ENCODE results near the gene HMGXB3.
"Not testable (repeated sequence)": the region's sequence is repeated elsewhere in the genome, so short reads cannot be mapped to it uniquely, and the experiment has no call there.

The HMGXB3 gene

GRCh38 chr5:150020249-150020648 is 19.7 kb downstream of the HMGXB3 start:
- in situ Hi-C loops (cut with MboI; ENCODE audit: low sequenced_read_pairs), result no loop called here

- in situ Hi-C loops (cut with MboI; ENCODE audit: low sequenced_read_pairs), result no loop called here
Measured at GRCh38 chr5:150021491-150022157, 21.1 kb downstream of the HMGXB3 start.

GRCh38 chr5:150022158-150022531 is 21.6 kb downstream of the HMGXB3 start:
- in situ Hi-C loops (cut with MboI; ENCODE audit: low sequenced_read_pairs), result no loop called here

- in situ Hi-C loops (cut with MboI; ENCODE audit: low sequenced_read_pairs), result no loop called here
Measured at GRCh38 chr5:150022681-150023080, 22.1 kb downstream of the HMGXB3 start.

GRCh38 chr5:150023136-150023535 is 22.6 kb downstream of the HMGXB3 start:
- in situ Hi-C loops (cut with MboI; ENCODE audit: low sequenced_read_pairs), result no loop called here

GRCh38 chr5:150024346-150024984 is 23.9 kb downstream of the HMGXB3 start:
- in situ Hi-C loops (cut with MboI; ENCODE audit: low sequenced_read_pairs), result no loop called here

- in situ Hi-C loops (cut with MboI; ENCODE audit: low sequenced_read_pairs), result no loop called here
Measured at GRCh38 chr5:150026682-150027172, 26.2 kb downstream of the HMGXB3 start.

- in situ Hi-C loops (cut with MboI; ENCODE audit: low sequenced_read_pairs), result not testable (repeated sequence)
Measured at GRCh38 chr5:150028047-150028446, 27.5 kb downstream of the HMGXB3 start.

- in situ Hi-C loops (cut with MboI; ENCODE audit: low sequenced_read_pairs), result no loop called here
Measured at GRCh38 chr5:150033334-150033733, 32.8 kb downstream of the HMGXB3 start.

GRCh38 chr5:150034662-150035061 is 34.1 kb downstream of the HMGXB3 start:
- in situ Hi-C loops (cut with MboI; ENCODE audit: low sequenced_read_pairs), result no loop called here

- in situ Hi-C loops (cut with MboI; ENCODE audit: low sequenced_read_pairs), result no loop called here
Measured at GRCh38 chr5:150035139-150035895, 34.8 kb downstream of the HMGXB3 start.

- in situ Hi-C loops (cut with MboI; ENCODE audit: low sequenced_read_pairs), result no loop called here
Measured at GRCh38 chr5:150036513-150036912, 36.0 kb downstream of the HMGXB3 start.

- in situ Hi-C loops (cut with MboI; ENCODE audit: low sequenced_read_pairs), result no loop called here
Measured at GRCh38 chr5:150038547-150038946, 38.0 kb downstream of the HMGXB3 start.

- in situ Hi-C loops (cut with MboI; ENCODE audit: low sequenced_read_pairs), result no loop called here
Measured at GRCh38 chr5:150042459-150042858, 41.9 kb downstream of the HMGXB3 start.

- in situ Hi-C loops (cut with MboI; ENCODE audit: low sequenced_read_pairs), result no loop called here
Measured at GRCh38 chr5:150043657-150044328, 43.3 kb downstream of the HMGXB3 start.

GRCh38 chr5:150044329-150044681 is 43.8 kb downstream of the HMGXB3 start:
- in situ Hi-C loops (cut with MboI; ENCODE audit: low sequenced_read_pairs), result no loop called here

- in situ Hi-C loops (cut with MboI; ENCODE audit: low sequenced_read_pairs), result no loop called here
Measured at GRCh38 chr5:150044712-150045111, 44.2 kb downstream of the HMGXB3 start.

GRCh38 chr5:150045549-150045948 is 45.0 kb downstream of the HMGXB3 start:
- in situ Hi-C loops (cut with MboI; ENCODE audit: low sequenced_read_pairs), result no loop called here

GRCh38 chr5:150046031-150046430 is 45.5 kb downstream of the HMGXB3 start:
- in situ Hi-C loops (cut with MboI; ENCODE audit: low sequenced_read_pairs), result no loop called here

GRCh38 chr5:150050172-150050811 is 49.8 kb downstream of the HMGXB3 start:
- in situ Hi-C loops (cut with MboI; ENCODE audit: low sequenced_read_pairs), result not testable (repeated sequence)

- in situ Hi-C loops (cut with MboI; ENCODE audit: low sequenced_read_pairs), result no loop called here
Measured at GRCh38 chr5:150051657-150052195, 51.2 kb downstream of the HMGXB3 start.

Data from HL-60/S4 treated with retinoic acid at 250 ng/mL for 4 days and 3 days (cell line).